ENCODE results near the gene CMC4.

CMC4 gene

GRCh38 chrX:155069414-155069813 is 1.5 kb downstream of the CMC4 start:
- H3K4me3 ChIP-seq (ENCODE audit: low read length) = no peak overlapping the region
- DNase-seq (ENCODE audit: low read depth) = no peak
- no peak for TF ChIP-seq CTCF (conservative IDR thresholded peaks at IDR 0.05; ENCODE audit: low read depth, low read length)

- no peak overlapping the region for H3K4me3 ChIP-seq (ENCODE audit: low read length)
- TF ChIP-seq CTCF (conservative IDR thresholded peaks at IDR 0.05; ENCODE audit: low read depth, low read length) = no peak
- DNase-seq (ENCODE audit: low read depth) = no peak
Measured at GRCh38 chrX:155068165-155068564, 2.8 kb downstream of the CMC4 start.

GRCh38 chrX:155065035-155065734 is 5.8 kb downstream of the CMC4 start:
- no peak for DNase-seq (ENCODE audit: low read depth)
- TF ChIP-seq CTCF (conservative IDR thresholded peaks at IDR 0.05; ENCODE audit: low read depth, low read length) = no peak
- no peak overlapping the region for H3K4me3 ChIP-seq (ENCODE audit: low read length)

- TF ChIP-seq CTCF (conservative IDR thresholded peaks at IDR 0.05; ENCODE audit: low read depth, low read length) = no peak
- no peak for DNase-seq (ENCODE audit: low read depth)
- H3K4me3 ChIP-seq (ENCODE audit: low read length) = no peak overlapping the region
Measured at GRCh38 chrX:155061760-155062159, 9.2 kb downstream of the CMC4 start.

- DNase-seq (ENCODE audit: low read depth) = no peak
- TF ChIP-seq CTCF (conservative IDR thresholded peaks at IDR 0.05; ENCODE audit: low read depth, low read length) = peak; percentile 72
- H3K4me3 ChIP-seq (ENCODE audit: low read length) = no peak overlapping the region
Measured at GRCh38 chrX:155056877-155057792, 13.8 kb downstream of the CMC4 start.

GRCh38 chrX:155056471-155056870 is 14.5 kb downstream of the CMC4 start:
- no peak for DNase-seq (ENCODE audit: low read depth)
- no peak overlapping the region for H3K4me3 ChIP-seq (ENCODE audit: low read length)
- TF ChIP-seq CTCF (conservative IDR thresholded peaks at IDR 0.05; ENCODE audit: low read depth, low read length) = no peak
